ENCODE data around the gene MINAR1. TPM values are rescaled to one million over a fixed set of nuclear protein-coding genes. Genes with fewer than 3 reads are reported as not detected.

Gene MINAR1
- total and polyA plus RNA-seq, 2 of the 13 experiments (the other 11 are each of a cell fraction or from before 2014, with no cell fraction given) = 0.15 to 0.16 TPM

DNA sequence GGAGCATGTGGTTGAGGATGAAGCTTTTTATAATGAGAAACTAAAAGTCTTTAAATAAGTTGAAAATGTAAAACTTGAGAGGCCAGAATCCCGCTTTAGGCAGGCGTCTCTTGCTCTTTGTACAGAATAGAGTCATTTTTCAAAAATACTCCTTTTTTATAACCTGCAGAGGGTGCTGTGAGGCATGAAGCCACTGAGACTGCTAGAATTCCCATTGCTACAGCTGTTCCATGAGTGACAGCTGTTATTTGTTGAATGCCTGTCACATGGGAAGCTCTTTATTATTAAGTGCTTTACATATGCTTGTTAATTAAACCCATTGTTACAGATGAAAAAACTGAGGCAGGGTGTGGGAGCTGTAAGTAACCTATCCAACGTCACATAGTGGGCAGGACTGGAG lies 18.5 kb downstream of the MINAR1 start:
- CTCF ChIA-PET (ENCODE audit: low intra/inter-chr PET ratio, low total read pairs) = interaction anchor here (1.5 kb wide), 1 partner anchor 146 kb away, joined by 11 read pairs; no protein-coding TSS in a partner anchor
- in situ Hi-C loops (cut with HindIII; ENCODE audit: extremely low pct_ligation_motif_present, low pct_unique_long_range_greater_than_20kb) (no loop called here), intact Hi-C loops (cut with micrococcal nuclease; ENCODE audit: unreplicated experiment) (no loop called here)
- peak; percentile 53; the same call in 2 of the 3 replicates for ATAC-seq
- TF ChIP-seq ZNF468 (CRISPR knock-in tag; IDR thresholded peaks at IDR 0.05) = no peak
- 0 out of 2 replicates have a peak, but pooled peaks have one; percentile 18 for TF ChIP-seq ZNF629 (CRISPR knock-in tag; conservative IDR thresholded peaks at IDR 0.05)
- no peak for TF ChIP-seq RCOR2 (CRISPR knock-in tag; IDR thresholded peaks at IDR 0.05)
- no peak for TF ChIP-seq ZNF800 (CRISPR knock-in tag; IDR thresholded peaks at IDR 0.05)
- no peak for TF ChIP-seq ZBTB7B (CRISPR knock-in tag; IDR thresholded peaks at IDR 0.05)
- no peak for TF ChIP-seq HDAC6 (IDR thresholded peaks at IDR 0.05; ENCODE audit: low read depth, low read length)
- TF ChIP-seq CTCF (CRISPR knock-in tag; IDR thresholded peaks at IDR 0.05) = peak; percentile 38
- TF ChIP-seq TFAP4 (IDR thresholded peaks at IDR 0.05; ENCODE audit: borderline replicate concordance, low read depth) = peak; percentile 37; the same call in 1 of the 2 replicates
- TF ChIP-seq, protein P1, sequence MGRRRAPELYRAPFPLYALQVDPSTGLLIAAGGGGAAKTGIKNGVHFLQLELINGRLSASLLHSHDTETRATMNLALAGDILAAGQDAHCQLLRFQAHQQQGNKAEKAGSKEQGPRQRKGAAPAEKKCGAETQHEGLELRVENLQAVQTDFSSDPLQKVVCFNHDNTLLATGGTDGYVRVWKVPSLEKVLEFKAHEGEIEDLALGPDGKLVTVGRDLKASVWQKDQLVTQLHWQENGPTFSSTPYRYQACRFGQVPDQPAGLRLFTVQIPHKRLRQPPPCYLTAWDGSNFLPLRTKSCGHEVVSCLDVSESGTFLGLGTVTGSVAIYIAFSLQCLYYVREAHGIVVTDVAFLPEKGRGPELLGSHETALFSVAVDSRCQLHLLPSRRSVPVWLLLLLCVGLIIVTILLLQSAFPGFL (CRISPR knock-in tag; IDR thresholded peaks at IDR 0.05) = no peak
- TF ChIP-seq HNRNPL (IDR thresholded peaks at IDR 0.05; ENCODE audit: low read depth, low read length) = no peak
- TF ChIP-seq STAG1 (CRISPR knock-in tag; IDR thresholded peaks at IDR 0.05) = peak; percentile 45
- no peak for TF ChIP-seq MIER3 (CRISPR knock-in tag; IDR thresholded peaks at IDR 0.05; ENCODE audit: borderline replicate concordance)
- no peaks in the 10 kb centered on the region for H3K4me1 ChIP-seq (ENCODE audit: insufficient read depth, low read length)
- DNase-seq (ENCODE audit: low spot score) = peak; percentile 5
- POLR2A ChIA-PET = no interaction called here
- H3K9me3 ChIP-seq (ENCODE audit: low read length) = no peaks in the 10 kb centered on the region
- H4K20me1 ChIP-seq (ENCODE audit: insufficient read depth, low read length) = no peaks in the 10 kb centered on the region
- H3K27ac ChIP-seq (ENCODE audit: extremely low read length, insufficient read depth, low read length) = no peak overlapping the region
- BruUV-seq (replicated peaks) = no TSS peak
- H3K27me3 ChIP-seq (ENCODE audit: control insufficient read depth in 1 of 2, insufficient read depth in 2 of 2, low read length in 2 of 2) = peaks cover 2 to 6% of the 10 kb centered on the region in 2 experiments; a peak in 2 of 5 replicates
- no peaks in the 10 kb centered on the region for H3K79me2 ChIP-seq (ENCODE audit: insufficient read depth, low read length)
- FAIRE-seq = no peak
- no peak overlapping the region for H3K9ac ChIP-seq (ENCODE audit: insufficient read depth, low read depth, low read length)
- WGBS (ENCODE audit: low lambda C conversion rate) = 4% methylated on average over 3 of the region's 3 CpGs
- no peak overlapping the region for H3K4me2 ChIP-seq (ENCODE audit: low read depth, low read length)
- no peak overlapping the region for H2AFZ ChIP-seq (ENCODE audit: low read length)
- H3K36me3 ChIP-seq (replicated peaks in 1 of 2; ENCODE audit: control insufficient read depth in 1 of 2, insufficient read depth in 2 of 2, low read length in 2 of 2) = no peaks in the 10 kb centered on the region
- no peak overlapping the region for H3K4me3 ChIP-seq (replicated peaks in 1 of 3; ENCODE audit: insufficient read depth in 1 of 3, low read depth in 2 of 3, low read length in 3 of 3)
